GM23338 (cell line): Measurements from ENCODE around the gene BCAS1. TPM values are rescaled to one million over a fixed set of nuclear protein-coding genes. Genes with fewer than 3 reads are reported as not detected.

Source experiments
- ATAC-seq: fragments of 200-7000 bp; cut with Tn5 transposase; 3 replicates; pipeline ENCODE4 v1.9.1; 2020
- DNase-seq: peaks from one replicate; pipeline ENCODE4 v3.0.0-alpha.2; 2015; ENCODE audit warnings: low spot score
- H2AFZ ChIP-seq: fragments of 200-600 bp; sonication (generic); 2 replicates; pipeline ENCODE4 v1.8.0; 2016; ENCODE audit warnings: antibody characterized with exemption, mild to moderate bottlenecking, moderate library complexity
- H3F3A ChIP-seq: fragments of 200-600 bp; sonication (generic); replicated peaks from 2 replicates; pipeline ENCODE4 v1.8.0; 2017; ENCODE audit warnings: antibody characterized with exemption, mixed run types, low read depth
- H3K27ac ChIP-seq: fragments of 200-600 bp; sonication (generic); 2 replicates; pipeline ENCODE4 v1.6.1; 2016; ENCODE audit warnings: low read depth
- H3K27me3 ChIP-seq: fragments of 200-600 bp; sonication (generic); 2 replicates; pipeline ENCODE4 v1.8.0; 2016; ENCODE audit warnings: mild to moderate bottlenecking, mixed run types, moderate library complexity; ENCODE audit not compliant: insufficient read depth
- H3K36me3 ChIP-seq: fragments of 200-600 bp; sonication (generic); 2 replicates; pipeline ENCODE4 v1.8.0; 2016; ENCODE audit warnings: mild to moderate bottlenecking; ENCODE audit not compliant: insufficient read depth
- H3K4me1 ChIP-seq: fragments of 200-600 bp; sonication (generic); 2 replicates; pipeline ENCODE4 v1.8.0; 2016; ENCODE audit warnings: mild to moderate bottlenecking, moderate library complexity; ENCODE audit not compliant: insufficient read depth
- H3K4me2 ChIP-seq: fragments of 200-600 bp; sonication (generic); 2 replicates; pipeline ENCODE4 v1.7.1; 2017; ENCODE audit warnings: mixed run types
- H3K4me3 ChIP-seq: fragments of 200-600 bp; sonication (generic); 2 replicates; pipeline ENCODE4 v1.6.1; 2016; ENCODE audit warnings: mixed run types
- H3K79me2 ChIP-seq: fragments of 200-600 bp; sonication (generic); replicated peaks from 2 replicates; pipeline ENCODE4 v1.8.0; 2017; ENCODE audit warnings: mild to moderate bottlenecking; ENCODE audit not compliant: insufficient read depth
- H3K9me2 ChIP-seq: fragments of 200-600 bp; sonication (generic); 2 replicates; pipeline ENCODE4 v1.8.0; 2017; ENCODE audit not compliant: insufficient read depth
- H4K20me1 ChIP-seq: fragments of 200-600 bp; sonication (generic); replicated peaks from 2 replicates; pipeline ENCODE4 v1.8.0; 2017; ENCODE audit warnings: mild to moderate bottlenecking; ENCODE audit not compliant: insufficient read depth
- H3K27ac Mint-ChIP-seq: 2 replicates; pipeline ENCODE4 v1.8.0; 2020; ENCODE audit warnings: inconsistent platforms, mild to moderate bottlenecking, moderate library complexity, mixed read lengths
- H3K27me3 Mint-ChIP-seq: 3 replicates; pipeline ENCODE4 v1.8.0; 2022; ENCODE audit warnings: low read depth, mild to moderate bottlenecking, moderate library complexity, mixed read lengths, inconsistent platforms; ENCODE audit not compliant: insufficient read depth, poor library complexity
- H3K36me3 Mint-ChIP-seq: 3 replicates; pipeline ENCODE4 v1.8.0; 2021; ENCODE audit warnings: low read depth, mild to moderate bottlenecking, inconsistent platforms, moderate library complexity, mixed read lengths
- H3K4me1 Mint-ChIP-seq: 3 replicates; pipeline ENCODE4 v1.8.0; 2020; ENCODE audit warnings: mild to moderate bottlenecking, inconsistent platforms, mixed read lengths
- H3K4me3 Mint-ChIP-seq: 3 replicates; pipeline ENCODE4 v1.8.0; 2021; ENCODE audit warnings: moderate library complexity, mild to moderate bottlenecking, inconsistent platforms, mixed read lengths
- H3K9me3 Mint-ChIP-seq: 3 replicates; pipeline ENCODE4 v1.8.0; 2020; ENCODE audit warnings: moderate library complexity, mild to moderate bottlenecking, inconsistent platforms, mixed read lengths
- CREB1 ChIP-seq: fragments of 250-450 bp; sonication (Bioruptor Pico); IDR thresholded peaks from 2 replicates; pipeline ENCODE4 v1.5.0; 2020; ENCODE audit warnings: low read depth, mild to moderate bottlenecking, moderate library complexity
- CTCF ChIP-seq, 2 experiments: fragments of 200-600 bp in 1 of 2; sonication (generic) in 1 of 2; conservative IDR thresholded peaks; 2 replicates each; pipeline versions ENCODE4 v1.5.1 to v1.6.1; 2016 to 2017; ENCODE audit warnings: antibody characterized with exemption in 2 of 2, low read depth in 2 of 2, mild to moderate bottlenecking in 2 of 2, moderate library complexity in 1 of 2
- EZH2 ChIP-seq: fragments of 200-600 bp; sonication (generic); IDR thresholded peaks from one replicate; pipeline ENCODE4 v1.8.0; 2017; ENCODE audit warnings: antibody characterized with exemption, mild to moderate bottlenecking, low read depth; ENCODE audit not compliant: unreplicated experiment
- EZH2phosphoT487 ChIP-seq: fragments of 200-600 bp; sonication (generic); IDR thresholded peaks from one replicate; pipeline ENCODE4 v1.8.1; 2018; ENCODE audit warnings: antibody characterized with exemption; ENCODE audit not compliant: unreplicated experiment
- JUNB ChIP-seq: IDR thresholded peaks from one replicate; pipeline ENCODE4 v1.6.1; 2016; ENCODE audit warnings: antibody characterized with exemption; ENCODE audit not compliant: unreplicated experiment
- NANOG ChIP-seq: IDR thresholded peaks from 2 replicates; pipeline ENCODE4 v1.6.1; 2016; ENCODE audit warnings: antibody characterized with exemption, borderline replicate concordance
- POLR2AphosphoS5 ChIP-seq: IDR thresholded peaks from 2 replicates; pipeline ENCODE4 v1.6.1; 2016; ENCODE audit warnings: antibody characterized with exemption, low read depth
- REST ChIP-seq: IDR thresholded peaks from one replicate; pipeline ENCODE4 v1.6.1; 2018; ENCODE audit warnings: antibody characterized with exemption; ENCODE audit not compliant: unreplicated experiment
- ZNF331 ChIP-seq: fragments of 250-450 bp; sonication (Bioruptor Pico); IDR thresholded peaks from 2 replicates; pipeline ENCODE4 v1.5.0; 2020; ENCODE audit warnings: low read depth, mild to moderate bottlenecking, moderate library complexity
- ZNF462 ChIP-seq: fragments of 250-450 bp; sonication (Bioruptor Pico); IDR thresholded peaks from 2 replicates; pipeline ENCODE4 v1.5.0; 2020; ENCODE audit warnings: mild to moderate bottlenecking, moderate library complexity
- polyA plus RNA-seq: library from polyadenylated mRNA; unstranded; fragments of >200 nt; fragmentation: Nextera tagmentation; extraction: Ambion mirVana; gene quantifications from 2 replicates; pipeline ENCODE4 v1.2.1, GENCODE V29; 2016
- total RNA-seq: library from RNA; depleted of rRNA; stranded (reverse); fragments of >200 nt; shearing (Covaris generic); gene quantifications from 2 replicates; pipeline ENCODE4 v1.2.3, GENCODE V29; 2014

Gene BCAS1
- total and polyA plus RNA-seq, 2 experiments from 2014 or later = 0.17 to 0.19 TPM

- H4K20me1 ChIP-seq = no peaks in the 10 kb centered on the region
- no peaks in the 10 kb centered on the region for H3K9me2 ChIP-seq
- Mint-ChIP-seq H3K27me3 (no peaks in the 10 kb centered on the region), H3K27ac (no peak overlapping the region), H3K4me1 (no peaks in the 10 kb centered on the region), H3K9me3 (peaks cover 11% of the 10 kb centered on the region), H3K36me3 (peaks cover 2% of the 10 kb centered on the region; the same call in 1 of the 3 replicates), H3K4me3 (no peak overlapping the region)
- TF ChIP-seq ZNF331 (CRISPR knock-in tag) (no peak), NANOG (no peak), CTCF (conservative IDR thresholded peaks at IDR 0.05; ENCODE audit: low read depth in 2 of 2) (no peak)
- H2AFZ ChIP-seq = no peak overlapping the region
- H3K27ac ChIP-seq = no peak overlapping the region
- DNase-seq (no peak), ATAC-seq (no peak)
- H3K36me3 ChIP-seq = no peaks in the 10 kb centered on the region
- no peaks in the 10 kb centered on the region for H3K27me3 ChIP-seq
- H3K4me3 ChIP-seq = no peak overlapping the region
- no peaks in the 10 kb centered on the region for H3K4me1 ChIP-seq
- H3F3A ChIP-seq = no peaks in the 10 kb centered on the region
- no peak overlapping the region for H3K4me2 ChIP-seq
- no peaks in the 10 kb centered on the region for H3K79me2 ChIP-seq
Observed at GRCh38 chr20:53970232-53970631, 100.2 kb downstream of the BCAS1 start.

GRCh38 chr20:53967527-53967926, 102.9 kb downstream of the BCAS1 start:
- H3K27ac ChIP-seq = no peak overlapping the region
- Mint-ChIP-seq H3K36me3 (no peaks in the 10 kb centered on the region), H3K27me3 (no peaks in the 10 kb centered on the region), H3K4me1 (no peaks in the 10 kb centered on the region), H3K9me3 (no peaks in the 10 kb centered on the region), H3K4me3 (no peak overlapping the region), H3K27ac (no peak overlapping the region)
- H3K27me3 ChIP-seq = no peaks in the 10 kb centered on the region
- no peak for DNase-seq
- no peaks in the 10 kb centered on the region for H3K9me2 ChIP-seq
- no peak overlapping the region for H3K4me3 ChIP-seq
- no peak overlapping the region for H3K4me2 ChIP-seq
- ATAC-seq = no peak
- no peaks in the 10 kb centered on the region for H3K79me2 ChIP-seq
- H3K36me3 ChIP-seq = no peaks in the 10 kb centered on the region
- no peak overlapping the region for H2AFZ ChIP-seq
- no peaks in the 10 kb centered on the region for H3K4me1 ChIP-seq
- no peaks in the 10 kb centered on the region for H3F3A ChIP-seq
- H4K20me1 ChIP-seq = no peaks in the 10 kb centered on the region
- TF ChIP-seq REST (no peak), EZH2phosphoT487 (no peak), CREB1 (CRISPR knock-in tag) (no peak), ZNF462 (CRISPR knock-in tag) (no peak), POLR2AphosphoS5 (no peak), JUNB (no peak), ZNF331 (CRISPR knock-in tag) (no peak), EZH2 (no peak)
